RWPE2 (cell line): Measurements from ENCODE around the gene RSPH9.

Source experiments
- ATAC-seq: fragments of 200-7000 bp; cut with Tn5 transposase; 3 replicates; pipeline ENCODE4 v1.9.1; 2021; ENCODE audit warnings: low read depth
- DNase-seq: peaks from one replicate; pipeline ENCODE4 v3.0.0-alpha.2; 2020; ENCODE audit warnings: low spot score
- H3K27ac ChIP-seq: fragments of 450-650 bp; 2 replicates; pipeline ENCODE4 v1.5.1; 2017; ENCODE audit warnings: mild to moderate bottlenecking; ENCODE audit not compliant: poor library complexity, severe bottlenecking
- H3K27me3 ChIP-seq: fragments of 250-450 bp; sonication (Bioruptor Pico); 2 replicates; pipeline ENCODE4 v1.5.1; 2021; ENCODE audit warnings: mild to moderate bottlenecking, moderate library complexity; ENCODE audit not compliant: insufficient read depth, poor library complexity, severe bottlenecking
- H3K36me3 ChIP-seq: fragments of 250-450 bp; sonication (Bioruptor Pico); 2 replicates; pipeline ENCODE4 v1.5.1; 2020; ENCODE audit warnings: low read depth, mild to moderate bottlenecking, moderate library complexity
- H3K4me1 ChIP-seq: fragments of 250-450 bp; sonication (Bioruptor Pico); 2 replicates; pipeline ENCODE4 v1.5.1; 2021; ENCODE audit warnings: mild to moderate bottlenecking, moderate library complexity; ENCODE audit not compliant: insufficient read depth, poor library complexity, severe bottlenecking
- H3K4me3 ChIP-seq: fragments of 250-450 bp; sonication (Bioruptor Pico); 2 replicates; pipeline ENCODE4 v1.5.1; 2021; ENCODE audit warnings: mild to moderate bottlenecking, moderate library complexity; ENCODE audit not compliant: severe bottlenecking
- H3K9me3 ChIP-seq: fragments of 250-450 bp; sonication (Bioruptor Pico); 2 replicates; pipeline ENCODE4 v1.5.1; 2021; ENCODE audit warnings: mild to moderate bottlenecking, moderate library complexity; ENCODE audit not compliant: severe bottlenecking
- CTCF ChIP-seq: fragments of 450-650 bp; IDR thresholded peaks from one replicate; pipeline ENCODE4 v1.5.1; 2017; ENCODE audit warnings: mild to moderate bottlenecking, moderate library complexity; ENCODE audit not compliant: poor library complexity, severe bottlenecking

The RSPH9 gene

GRCh38 chr6:43687079-43687436, 42.2 kb downstream of the RSPH9 start:
- no peak for TF ChIP-seq CTCF
- peak overlapping the region; percentile 57 for H3K27ac ChIP-seq
- no peak for DNase-seq
- no peaks in the 10 kb centered on the region for H3K9me3 ChIP-seq
- peaks cover 16% of the 10 kb centered on the region; the same call in 1 of the 2 replicates for H3K36me3 ChIP-seq
- no peak for ATAC-seq
- H3K4me1 ChIP-seq = peaks cover 12% of the 10 kb centered on the region
- peak overlapping the region; percentile 86 for H3K4me3 ChIP-seq
- no peaks in the 10 kb centered on the region for H3K27me3 ChIP-seq

- Histone ChIP-seq H3K4me3 (peak within 1 kb of the TSS; percentile 86), H3K27me3 (no peaks in the 10 kb centered on the region), H3K4me1 (peaks cover 12% of the 10 kb centered on the region), H3K36me3 (peaks cover 16% of the 10 kb centered on the region; the same call in 1 of the 2 replicates), H3K9me3 (no peaks in the 10 kb centered on the region), H3K27ac (peak within 1 kb of the TSS; percentile 57)
- DNase-seq (peak; percentile 86), ATAC-seq (peak; percentile 98)
- TF ChIP-seq CTCF = no peak
These were observed 42.9 kb downstream of the RSPH9 start, which contains the start of gene MRPS18A for GRCh38 chr6:43687437-43688347. Gene MRPS18A, minus strand, starts transcription at chr6:43687791. Its CDS starts 12 bp downstream, at chr6:43687779.

- ATAC-seq (no peak), DNase-seq (no peak)
- H3K36me3 ChIP-seq = peaks cover 16% of the 10 kb centered on the region; the same call in 1 of the 2 replicates
- H3K9me3 ChIP-seq = no peaks in the 10 kb centered on the region
- no peak overlapping the region for H3K4me3 ChIP-seq
- H3K27me3 ChIP-seq = no peaks in the 10 kb centered on the region
- H3K27ac ChIP-seq = no peak overlapping the region
- peaks cover 12% of the 10 kb centered on the region for H3K4me1 ChIP-seq
- TF ChIP-seq CTCF = no peak
These were observed 44.6 kb downstream of the RSPH9 start for GRCh38 chr6:43689421-43689820.

GRCh38 chr6:43695215-43695966, 50.6 kb downstream of the RSPH9 start:
- no peaks in the 10 kb centered on the region for H3K9me3 ChIP-seq
- H3K27ac ChIP-seq = no peak overlapping the region
- no peak overlapping the region for H3K4me3 ChIP-seq
- no peak for TF ChIP-seq CTCF
- H3K4me1 ChIP-seq = peaks cover 10% of the 10 kb centered on the region
- no peak; the same call in 2 of the 3 replicates for ATAC-seq
- no peak for DNase-seq
- no peaks in the 10 kb centered on the region for H3K27me3 ChIP-seq
- H3K36me3 ChIP-seq = no peaks in the 10 kb centered on the region
